Measurements from ENCODE around the gene SCN5A. TPM values are rescaled to one million over a fixed set of nuclear protein-coding genes. Genes with fewer than 3 reads are reported as not detected.

The SCN5A gene
- total RNA-seq, 2 donors from 2014 or later, result 4.5 to 5.6 TPM

DNA sequence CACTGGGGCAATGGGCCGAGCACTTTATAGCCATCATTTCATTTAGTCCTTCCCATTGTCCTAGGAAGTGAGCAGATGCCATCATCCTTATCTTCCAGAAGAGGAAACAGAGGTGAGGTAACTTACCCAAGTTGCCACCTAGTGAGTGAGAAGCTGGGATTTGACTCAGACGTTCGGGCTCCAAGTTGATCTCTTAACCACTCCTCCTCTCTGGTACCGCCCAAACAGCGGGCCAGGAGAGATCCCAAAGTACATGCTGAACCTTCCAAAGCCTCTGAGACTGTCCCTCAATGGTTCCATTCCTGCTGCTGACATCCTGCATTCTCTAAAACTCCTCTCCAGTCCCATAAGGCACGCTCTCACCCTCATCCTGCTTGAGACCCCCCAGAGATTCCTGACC lies 97.1 kb downstream of the SCN5A start:
- Histone ChIP-seq H3K9me3 (ENCODE audit: control insufficient read depth, low read length) (no peaks in the 10 kb centered on the region), H3K4me3 (ENCODE audit: low read length) (no peak overlapping the region), H3K9ac (ENCODE audit: extremely low read depth, low read length, poor library complexity, severe bottlenecking) (no peak overlapping the region), H3K4me1 (ENCODE audit: control insufficient read depth, insufficient read depth, low read length) (no peaks in the 10 kb centered on the region), H3K36me3 (ENCODE audit: control insufficient read depth, insufficient read depth, low read length) (no peaks in the 10 kb centered on the region), H3K27ac (ENCODE audit: low read depth, low read length) (no peak overlapping the region), H3K27me3 (ENCODE audit: control insufficient read depth, insufficient read depth, low read length, poor library complexity, severe bottlenecking) (no peaks in the 10 kb centered on the region)
- H3K4me1 Mint-ChIP-seq, result peaks cover 7% of the 10 kb centered on the region
- H3K9me3 Mint-ChIP-seq, result peaks cover 3% of the 10 kb centered on the region
- WGBS, 2 experiments (ENCODE audit: insufficient coverage in 1 of 2, insufficient read length in 1 of 2), result 90 to 91% methylated on average over 5 to 6 of the region's 6 CpGs
- no peak for TF ChIP-seq CTCF (conservative IDR thresholded peaks at IDR 0.05)
- no peaks in the 10 kb centered on the region for H3K27me3 Mint-ChIP-seq (ENCODE audit: insufficient read depth)
- DNase-seq, result peak; percentile 12
- peaks cover 3% of the 10 kb centered on the region for H3K36me3 Mint-ChIP-seq (ENCODE audit: low read depth)
- no peak overlapping the region for H3K4me3 Mint-ChIP-seq
- H3K27ac Mint-ChIP-seq, result no peak overlapping the region

- Histone ChIP-seq H3K27ac (ENCODE audit: low read depth, low read length) (no peak overlapping the region), H3K4me1 (ENCODE audit: control insufficient read depth, insufficient read depth, low read length) (no peaks in the 10 kb centered on the region), H3K36me3 (ENCODE audit: control insufficient read depth, insufficient read depth, low read length) (no peaks in the 10 kb centered on the region), H3K4me3 (ENCODE audit: low read length) (no peak overlapping the region), H3K9ac (ENCODE audit: extremely low read depth, low read length, poor library complexity, severe bottlenecking) (no peak overlapping the region), H3K9me3 (ENCODE audit: control insufficient read depth, low read length) (no peaks in the 10 kb centered on the region), H3K27me3 (ENCODE audit: control insufficient read depth, insufficient read depth, low read length, poor library complexity, severe bottlenecking) (no peaks in the 10 kb centered on the region)
- H3K4me1 Mint-ChIP-seq, result peaks cover 7% of the 10 kb centered on the region
- no peaks in the 10 kb centered on the region for H3K27me3 Mint-ChIP-seq (ENCODE audit: insufficient read depth)
- peaks cover 3% of the 10 kb centered on the region for H3K36me3 Mint-ChIP-seq (ENCODE audit: low read depth)
- DNase-seq, result peak; percentile 13
- H3K9me3 Mint-ChIP-seq, result peaks cover 3% of the 10 kb centered on the region
- no peak overlapping the region for H3K27ac Mint-ChIP-seq
- H3K4me3 Mint-ChIP-seq, result no peak overlapping the region
- TF ChIP-seq CTCF (conservative IDR thresholded peaks at IDR 0.05), result no peak
- WGBS, 2 experiments (ENCODE audit: insufficient coverage in 1 of 2, insufficient read length in 1 of 2), result 95% methylated on average over 25 to 30 of the region's 30 CpGs
Observed at GRCh38 chr3:38551026-38551832, 98.3 kb downstream of the SCN5A start.

GRCh38 chr3:38549957-38550840 lies 99.3 kb downstream of the SCN5A start:
- H3K27ac ChIP-seq (ENCODE audit: low read depth, low read length), result no peak overlapping the region
- no peak overlapping the region for H3K4me3 ChIP-seq (ENCODE audit: low read length)
- TF ChIP-seq CTCF (conservative IDR thresholded peaks at IDR 0.05), result no peak
- H3K4me1 ChIP-seq (ENCODE audit: control insufficient read depth, insufficient read depth, low read length), result no peaks in the 10 kb centered on the region
- H3K36me3 ChIP-seq (ENCODE audit: control insufficient read depth, insufficient read depth, low read length), result no peaks in the 10 kb centered on the region
- peaks cover 3% of the 10 kb centered on the region for H3K9me3 Mint-ChIP-seq
- no peak overlapping the region for H3K4me3 Mint-ChIP-seq
- H3K27ac Mint-ChIP-seq, result no peak overlapping the region
- 93% methylated on average over 26 to 33 of the region's 33 CpGs for WGBS, 2 experiments (ENCODE audit: insufficient coverage in 1 of 2, insufficient read length in 1 of 2)
- H3K36me3 Mint-ChIP-seq (ENCODE audit: low read depth), result peaks cover 3% of the 10 kb centered on the region
- H3K27me3 Mint-ChIP-seq (ENCODE audit: insufficient read depth), result no peaks in the 10 kb centered on the region
- H3K4me1 Mint-ChIP-seq, result peaks cover 10% of the 10 kb centered on the region
- peak; percentile 35 for DNase-seq
- H3K9ac ChIP-seq (ENCODE audit: extremely low read depth, low read length, poor library complexity, severe bottlenecking), result no peak overlapping the region
- H3K9me3 ChIP-seq (ENCODE audit: control insufficient read depth, low read length), result no peaks in the 10 kb centered on the region
- H3K27me3 ChIP-seq (ENCODE audit: control insufficient read depth, insufficient read depth, low read length, poor library complexity, severe bottlenecking), result no peaks in the 10 kb centered on the region

Data from endodermal cell (in vitro differentiated cells).